RWPE1 (cell line): ENCODE results near the gene MYO18A.

Experiments
- CTCF ChIA-PET: fragments of 350-600 bp; sonication (Branson Sonifier 250); formaldehyde crosslinking; extraction: SDS; loops from one replicate; lab custom pipeline; 2021; lab: Yijun Ruan, JAX
- POLR2A ChIA-PET: fragments of 400-600 bp; formaldehyde crosslinking; extraction: SDS; loops from one replicate; lab custom pipeline; 2020; ENCODE audit warnings: antibody characterized with exemption; ENCODE audit not compliant: low non-redundant PET; lab: Yijun Ruan, JAX
- DNase-seq: peaks from one replicate; pipeline ENCODE4 v3.0.0; 2012; ENCODE audit warnings: low spot score
- H3K27ac ChIP-seq: fragments of 450-650 bp; 2 replicates; pipeline ENCODE4 v1.5.1; 2017
- CTCF ChIP-seq: fragments of 450-650 bp; conservative IDR thresholded peaks from 2 replicates; pipeline ENCODE4 v1.5.1; 2017; ENCODE audit warnings: low read depth, mild to moderate bottlenecking

The MYO18A gene

GRCh38 chr17:29158096-29158487, 22.1 kb downstream of the MYO18A start:
- H3K27ac ChIP-seq, result peak overlapping the region; percentile 97
- no peak for TF ChIP-seq CTCF
- CTCF ChIA-PET, result interaction anchor here (1.0 kb wide), 1 partner anchor 9 kb away, joined by 6 read pairs; no protein-coding TSS in a partner anchor
- no peak for DNase-seq
- POLR2A ChIA-PET, result no interaction called here

- peak overlapping the region; percentile 97 for H3K27ac ChIP-seq
- ChIA-PET CTCF (no interaction called here), POLR2A (no interaction called here)
- DNase-seq, result no peak
- no peak for TF ChIP-seq CTCF
Measured at GRCh38 chr17:29157310-29157709, 22.9 kb downstream of the MYO18A start.

GRCh38 chr17:29156781-29157180, 23.4 kb downstream of the MYO18A start:
- H3K27ac ChIP-seq, result peak overlapping the region; percentile 97
- POLR2A ChIA-PET, result no interaction called here
- CTCF ChIA-PET, result interaction anchor here (0.6 kb wide), 2 partner anchors 235 to 1171 kb away, joined by 3 read pairs; no protein-coding TSS in a partner anchor
- no peak for TF ChIP-seq CTCF
- DNase-seq, result no peak

GRCh38 chr17:29155966-29156338, 24.2 kb downstream of the MYO18A start:
- TF ChIP-seq CTCF, result no peak
- POLR2A ChIA-PET, result no interaction called here
- H3K27ac ChIP-seq, result peak overlapping the region; percentile 97
- no peak for DNase-seq
- CTCF ChIA-PET, result interaction anchor here (0.6 kb wide), 1 partner anchor 1172 kb away, joined by 3 read pairs; no protein-coding TSS in a partner anchor

GRCh38 chr17:29155227-29155965, 24.8 kb downstream of the MYO18A start:
- ChIA-PET POLR2A (interaction anchor here (1.4 kb wide), 1 partner anchor 24 kb away, joined by 3 read pairs; no protein-coding TSS in a partner anchor), CTCF (interaction anchor here (0.6 to 1.5 kb wide), 3 partner anchors 39 to 391 kb away, joined by 3 to 5 read pairs (median 4); no protein-coding TSS in a partner anchor)
- peak overlapping the region; percentile 97 for H3K27ac ChIP-seq
- no peak for TF ChIP-seq CTCF
- DNase-seq, result peak; percentile 90

- POLR2A ChIA-PET, result interaction anchor here (1.4 kb wide), 1 partner anchor 25 kb away, joined by 3 read pairs; no protein-coding TSS in a partner anchor
- CTCF ChIA-PET, result interaction anchor here (1.1 to 1.5 kb wide), 2 partner anchors 38 to 65 kb away, joined by 4 to 5 read pairs; no protein-coding TSS in a partner anchor
- peak overlapping the region; percentile 97 for H3K27ac ChIP-seq
- no peak for DNase-seq
- no peak for TF ChIP-seq CTCF
Measured at GRCh38 chr17:29154516-29155226, 25.5 kb downstream of the MYO18A start.
